ENCODE data around the gene PLCH2. TPM values are rescaled to one million over a fixed set of nuclear protein-coding genes. Genes with fewer than 3 reads are reported as not detected.

Gene PLCH2
- total and polyA plus RNA-seq, 10 of the 15 experiments (the other 5 are each of a cell fraction or from before 2014, with no cell fraction given), result 0.03 to 0.73 (median 0.24) TPM; not detected in 3

DNA sequence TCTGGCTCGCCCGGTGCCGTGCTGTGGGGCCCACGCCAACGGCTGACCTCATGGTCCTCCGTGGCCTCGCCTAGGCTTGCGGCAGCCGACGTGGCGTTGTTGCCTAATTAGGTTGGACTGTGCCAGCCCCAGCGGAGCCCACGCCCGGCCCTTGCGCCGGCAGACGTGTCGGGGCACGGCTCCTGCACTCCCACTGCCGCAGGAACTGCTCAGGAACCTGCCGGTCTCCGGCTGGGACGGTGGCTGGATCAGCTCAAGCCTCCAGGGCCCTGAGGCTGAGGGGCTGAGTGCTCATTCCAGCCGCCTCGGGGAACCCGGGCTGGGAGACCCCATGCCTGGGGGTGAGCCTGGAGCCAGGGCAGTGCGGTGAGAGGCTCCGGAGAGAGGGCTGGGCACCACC is 47.6 kb upstream of the PLCH2 start:
- no peak overlapping the region for H3K9ac ChIP-seq (ENCODE audit: control insufficient read depth, insufficient read depth, low read length)
- no peak for ATAC-seq
- no peaks in the 10 kb centered on the region for H3K4me1 ChIP-seq (ENCODE audit: control insufficient read depth, insufficient read depth, low read length)
- ChIA-PET RAD21 (ENCODE audit: unreplicated experiment) (no interaction called here), POLR2A (no interaction called here), SMC1A (ENCODE audit: uncharacterized antibody, unreplicated experiment) (no interaction called here), CTCF (no interaction called here)
- no peak overlapping the region for H3K4me2 ChIP-seq (ENCODE audit: control insufficient read depth, insufficient read depth)
- WGBS (ENCODE audit: insufficient coverage, insufficient replicate concordance, low lambda C conversion rate, missing lambda C conversion rate), result 57% methylated on average over 24 of the region's 28 CpGs
- no peaks in the 10 kb centered on the region for H3K79me2 ChIP-seq (ENCODE audit: control insufficient read depth, insufficient read depth, low read length)
- H3K27ac ChIP-seq (ENCODE audit: control insufficient read depth, insufficient read depth), result no peak overlapping the region
- in situ Hi-C loops (cut with MboI) (no loop called here), intact Hi-C loops (cut with micrococcal nuclease; ENCODE audit: unreplicated experiment) (no loop called here)
- FAIRE-seq, result no peak
- DNase-seq (ENCODE audit: low read depth, low spot score), result no peak
- H3K9me3 ChIP-seq (replicated peaks; ENCODE audit: control insufficient read depth, insufficient read depth, low read length), result peaks cover 5% of the 10 kb centered on the region; the same call in 1 of the 3 replicates
- H4K20me1 ChIP-seq (ENCODE audit: control insufficient read depth, insufficient read depth), result no peaks in the 10 kb centered on the region
- TF ChIP-seq MYB (IDR thresholded peaks at IDR 0.05; ENCODE audit: borderline replicate concordance, low read depth, low read length) (no peak), CBFB (IDR thresholded peaks at IDR 0.05; ENCODE audit: low read depth) (no peak), TCF12 (IDR thresholded peaks at IDR 0.05; ENCODE audit: low read depth, low read length) (no peak), KDM1A (IDR thresholded peaks at IDR 0.05; ENCODE audit: borderline replicate concordance) (no peak), CBX5 (IDR thresholded peaks at IDR 0.05; ENCODE audit: low read depth) (no peak), SPI1 (IDR thresholded peaks at IDR 0.05; ENCODE audit: borderline replicate concordance, insufficient read depth, low read depth, low read length) (no peak)
- H2AFZ ChIP-seq (ENCODE audit: control insufficient read depth, low read depth, low read length), result no peak overlapping the region
- no peaks in the 10 kb centered on the region for H3K36me3 ChIP-seq (ENCODE audit: control insufficient read depth in 2 of 2, insufficient read depth in 2 of 2, low read length in 1 of 2)
- H3K27me3 ChIP-seq (replicated peaks in 1 of 2; ENCODE audit: control insufficient read depth in 2 of 2, insufficient read depth in 2 of 2, low read length in 1 of 2), result no peaks in the 10 kb centered on the region; a peak in 2 of 4 replicates
- no peak overlapping the region for H3K4me3 ChIP-seq
- BruUV-seq (replicated peaks), result no TSS peak

DNA sequence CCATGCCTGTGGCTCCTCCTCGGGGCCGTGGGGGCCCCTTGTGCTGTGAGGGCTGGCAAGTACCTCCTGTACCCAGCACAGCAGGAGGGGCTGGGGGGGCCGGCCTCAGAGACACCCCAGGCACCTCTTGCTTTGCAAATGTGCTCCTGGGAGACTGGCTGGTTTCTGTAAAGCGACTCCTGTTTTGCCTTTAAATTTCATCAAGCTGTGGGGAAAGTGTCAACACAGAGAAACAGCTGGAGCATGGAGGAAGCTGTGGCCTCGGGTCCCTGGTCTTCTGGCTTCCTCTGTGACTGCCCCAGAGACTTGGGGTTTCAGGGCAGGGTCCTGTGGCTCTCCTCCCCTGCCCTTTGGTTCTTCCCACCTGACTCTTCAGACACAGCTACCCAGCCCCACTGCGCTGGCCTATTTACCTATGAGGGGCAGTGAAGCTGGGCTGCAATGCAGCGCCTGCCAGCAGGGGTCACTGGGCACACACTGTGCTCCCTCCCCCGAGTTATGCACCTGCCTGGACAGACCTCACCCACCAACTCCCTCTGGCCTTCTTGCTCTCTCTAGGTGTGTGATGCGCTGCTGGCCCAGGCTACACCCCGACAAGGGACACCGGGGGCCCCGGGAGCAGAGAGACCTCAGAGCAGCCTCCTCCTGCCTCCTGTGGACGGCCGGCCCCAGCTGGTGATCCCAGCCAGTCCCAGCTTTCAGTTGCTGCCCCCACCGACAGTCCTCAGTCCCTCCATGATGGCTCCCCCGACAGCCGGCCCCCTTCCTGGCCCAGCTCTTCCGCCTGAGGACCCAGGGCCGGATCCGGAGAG is 46.1 kb upstream of the PLCH2 start:
- Histone ChIP-seq H3K9ac (ENCODE audit: control insufficient read depth, insufficient read depth, low read length) (no peak overlapping the region), H3K79me2 (ENCODE audit: control insufficient read depth, insufficient read depth, low read length) (no peaks in the 10 kb centered on the region), H2AFZ (ENCODE audit: control insufficient read depth, low read depth, low read length) (no peak overlapping the region), H3K36me3 (ENCODE audit: control insufficient read depth in 2 of 2, insufficient read depth in 2 of 2, low read length in 1 of 2) (no peaks in the 10 kb centered on the region), H3K4me2 (ENCODE audit: control insufficient read depth, insufficient read depth) (no peak overlapping the region), H4K20me1 (ENCODE audit: control insufficient read depth, insufficient read depth) (no peaks in the 10 kb centered on the region), H3K4me3 (no peak overlapping the region), H3K27ac (ENCODE audit: control insufficient read depth, insufficient read depth) (no peak overlapping the region), H3K9me3 (replicated peaks; ENCODE audit: control insufficient read depth, insufficient read depth, low read length) (peaks cover 4% of the 10 kb centered on the region; the same call in 1 of the 3 replicates), H3K4me1 (ENCODE audit: control insufficient read depth, insufficient read depth, low read length) (no peaks in the 10 kb centered on the region), H3K27me3 (replicated peaks in 1 of 2; ENCODE audit: control insufficient read depth in 2 of 2, insufficient read depth in 2 of 2, low read length in 1 of 2) (no peaks in the 10 kb centered on the region; a peak in 2 of 4 replicates)
- POLR2A ChIA-PET, result interaction anchor here (1.0 kb wide), 1 partner anchor 119 kb away, joined by 3 read pairs; no protein-coding TSS in a partner anchor
- in situ Hi-C loops (cut with MboI), result no loop called here
- no TSS peak for BruUV-seq (replicated peaks)
- WGBS (ENCODE audit: insufficient coverage, insufficient replicate concordance, low lambda C conversion rate, missing lambda C conversion rate), result 70% methylated on average over 20 of the region's 20 CpGs
- TF ChIP-seq, protein P1, sequence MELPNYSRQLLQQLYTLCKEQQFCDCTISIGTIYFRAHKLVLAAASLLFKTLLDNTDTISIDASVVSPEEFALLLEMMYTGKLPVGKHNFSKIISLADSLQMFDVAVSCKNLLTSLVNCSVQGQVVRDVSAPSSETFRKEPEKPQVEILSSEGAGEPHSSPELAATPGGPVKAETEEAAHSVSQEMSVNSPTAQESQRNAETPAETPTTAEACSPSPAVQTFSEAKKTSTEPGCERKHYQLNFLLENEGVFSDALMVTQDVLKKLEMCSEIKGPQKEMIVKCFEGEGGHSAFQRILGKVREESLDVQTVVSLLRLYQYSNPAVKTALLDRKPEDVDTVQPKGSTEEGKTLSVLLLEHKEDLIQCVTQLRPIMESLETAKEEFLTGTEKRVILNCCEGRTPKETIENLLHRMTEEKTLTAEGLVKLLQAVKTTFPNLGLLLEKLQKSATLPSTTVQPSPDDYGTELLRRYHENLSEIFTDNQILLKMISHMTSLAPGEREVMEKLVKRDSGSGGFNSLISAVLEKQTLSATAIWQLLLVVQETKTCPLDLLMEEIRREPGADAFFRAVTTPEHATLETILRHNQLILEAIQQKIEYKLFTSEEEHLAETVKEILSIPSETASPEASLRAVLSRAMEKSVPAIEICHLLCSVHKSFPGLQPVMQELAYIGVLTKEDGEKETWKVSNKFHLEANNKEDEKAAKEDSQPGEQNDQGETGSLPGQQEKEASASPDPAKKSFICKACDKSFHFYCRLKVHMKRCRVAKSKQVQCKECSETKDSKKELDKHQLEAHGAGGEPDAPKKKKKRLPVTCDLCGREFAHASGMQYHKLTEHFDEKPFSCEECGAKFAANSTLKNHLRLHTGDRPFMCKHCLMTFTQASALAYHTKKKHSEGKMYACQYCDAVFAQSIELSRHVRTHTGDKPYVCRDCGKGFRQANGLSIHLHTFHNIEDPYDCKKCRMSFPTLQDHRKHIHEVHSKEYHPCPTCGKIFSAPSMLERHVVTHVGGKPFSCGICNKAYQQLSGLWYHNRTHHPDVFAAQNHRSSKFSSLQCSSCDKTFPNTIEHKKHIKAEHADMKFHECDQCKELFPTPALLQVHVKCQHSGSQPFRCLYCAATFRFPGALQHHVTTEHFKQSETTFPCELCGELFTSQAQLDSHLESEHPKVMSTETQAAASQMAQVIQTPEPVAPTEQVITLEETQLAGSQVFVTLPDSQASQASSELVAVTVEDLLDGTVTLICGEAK (IDR thresholded peaks at IDR 0.05; ENCODE audit: borderline replicate concordance), result no peak
- TF ChIP-seq, protein P2, sequence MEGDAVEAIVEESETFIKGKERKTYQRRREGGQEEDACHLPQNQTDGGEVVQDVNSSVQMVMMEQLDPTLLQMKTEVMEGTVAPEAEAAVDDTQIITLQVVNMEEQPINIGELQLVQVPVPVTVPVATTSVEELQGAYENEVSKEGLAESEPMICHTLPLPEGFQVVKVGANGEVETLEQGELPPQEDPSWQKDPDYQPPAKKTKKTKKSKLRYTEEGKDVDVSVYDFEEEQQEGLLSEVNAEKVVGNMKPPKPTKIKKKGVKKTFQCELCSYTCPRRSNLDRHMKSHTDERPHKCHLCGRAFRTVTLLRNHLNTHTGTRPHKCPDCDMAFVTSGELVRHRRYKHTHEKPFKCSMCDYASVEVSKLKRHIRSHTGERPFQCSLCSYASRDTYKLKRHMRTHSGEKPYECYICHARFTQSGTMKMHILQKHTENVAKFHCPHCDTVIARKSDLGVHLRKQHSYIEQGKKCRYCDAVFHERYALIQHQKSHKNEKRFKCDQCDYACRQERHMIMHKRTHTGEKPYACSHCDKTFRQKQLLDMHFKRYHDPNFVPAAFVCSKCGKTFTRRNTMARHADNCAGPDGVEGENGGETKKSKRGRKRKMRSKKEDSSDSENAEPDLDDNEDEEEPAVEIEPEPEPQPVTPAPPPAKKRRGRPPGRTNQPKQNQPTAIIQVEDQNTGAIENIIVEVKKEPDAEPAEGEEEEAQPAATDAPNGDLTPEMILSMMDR (IDR thresholded peaks at IDR 0.05 in 2 of 3, conservative IDR thresholded peaks at IDR 0.05 in 1 of 3; ENCODE audit: control insufficient read depth in 2 of 3, extremely low read depth in 1 of 3, insufficient read depth in 1 of 3, low read depth in 3 of 3, low read length in 3 of 3), result peak; percentile 21 to 49 (median 36); a peak in 3 of 6 replicates
- CTCF ChIA-PET, result interaction anchor here (0.9 to 1.7 kb wide), 4 partner anchors 14 to 117 kb away, joined by 3 to 6 read pairs (median 4); partner anchors contain the start of gene PANK4
- no peak for DNase-seq (ENCODE audit: low read depth, low spot score)
- peak; percentile 64 for ATAC-seq
- SMC1A ChIA-PET (ENCODE audit: uncharacterized antibody, unreplicated experiment), result interaction anchor here (1.1 kb wide), 1 partner anchor 155 kb away, joined by 3 read pairs; no protein-coding TSS in a partner anchor
- no peak for FAIRE-seq
- intact Hi-C loops (cut with micrococcal nuclease; ENCODE audit: unreplicated experiment), result no loop called here
- RAD21 ChIA-PET (ENCODE audit: unreplicated experiment), result interaction anchor here (1.2 kb wide), 1 partner anchor 119 kb away, joined by 3 read pairs; no protein-coding TSS in a partner anchor

All from GM12878 (cell line).